ENCODE results near the gene ZIK1.

- TF ChIP-seq CTCF (IDR thresholded peaks at IDR 0.05) (no peak), EP300 (IDR thresholded peaks at IDR 0.05) (no peak)
These were observed 53.4 kb downstream of the ZIK1 start for GRCh38 chr19:57637379-57637778.
